Neural progenitor cell (in vitro differentiated cells): ENCODE measurements around the gene ROBO2.

ENCODE experiments used
- CTCF ChIP-seq: fragments of 200-600 bp; sonication (generic); IDR thresholded peaks from 2 replicates; pipeline ENCODE4 v1.5.1; 2017; ENCODE audit warnings: antibody characterized with exemption, mild to moderate bottlenecking
- EZH2phosphoT487 ChIP-seq: fragments of 200-600 bp; sonication (generic); IDR thresholded peaks from 2 replicates; pipeline ENCODE4 v1.6.1; 2017; ENCODE audit warnings: antibody characterized with exemption

GRCh38 chr3:77667901-77668300 lies 628.0 kb downstream of the ROBO2 start:
- TF ChIP-seq CTCF (no peak), EZH2phosphoT487 (no peak)
